Fibroblast of mammary gland (primary cell): Measurements from ENCODE around the gene TAAR6.
"Not testable (repeated sequence)": the region's sequence is repeated elsewhere in the genome, so short reads cannot be mapped to it uniquely, and the experiment has no call there.

ENCODE experiments used
- DNase-seq: peaks from one replicate; pipeline ENCODE4 v3.0.0-alpha.2; 2010; ENCODE audit warnings: low read depth
- H3K4me3 ChIP-seq: 2 replicates; pipeline ENCODE4 v1.5.1; 2011; ENCODE audit warnings: low read depth, mild to moderate bottlenecking, low read length, moderate library complexity; ENCODE audit not compliant: control insufficient read depth
- TF ChIP-seq, protein P1 (sequence below): conservative IDR thresholded peaks from 2 replicates; pipeline ENCODE4 v1.5.1; 2011; ENCODE audit warnings: low read depth, low read length, inconsistent platforms; ENCODE audit not compliant: control insufficient read depth, insufficient read depth

The TAAR6 gene

DNA sequence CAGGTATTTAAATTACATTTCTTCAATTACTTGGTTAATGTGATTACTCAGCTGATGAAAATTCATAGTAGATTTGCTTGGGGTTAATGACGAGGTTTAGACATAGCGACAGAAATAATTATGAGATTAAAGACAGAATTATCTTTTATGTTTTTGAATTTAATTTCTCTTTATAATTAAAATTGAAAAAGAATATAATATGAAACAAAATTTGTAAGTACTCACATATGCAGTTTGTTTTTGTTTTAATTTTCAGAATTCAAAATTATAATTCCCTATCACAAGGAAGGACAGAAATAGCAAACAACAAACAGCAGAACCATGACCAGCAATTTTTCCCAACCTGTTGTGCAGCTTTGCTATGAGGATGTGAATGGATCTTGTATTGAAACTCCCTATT is 17.8 kb upstream of the TAAR6 start, which contains the start of gene TAAR8:
TAAR8 (plus strand) TSS at position 301 of the 400 bp plus-strand sequence; CDS start at position 322, 21 bp downstream.
- no peak for DNase-seq
- H3K4me3 ChIP-seq = no peak within 1 kb of the TSS
- TF ChIP-seq, protein P1, sequence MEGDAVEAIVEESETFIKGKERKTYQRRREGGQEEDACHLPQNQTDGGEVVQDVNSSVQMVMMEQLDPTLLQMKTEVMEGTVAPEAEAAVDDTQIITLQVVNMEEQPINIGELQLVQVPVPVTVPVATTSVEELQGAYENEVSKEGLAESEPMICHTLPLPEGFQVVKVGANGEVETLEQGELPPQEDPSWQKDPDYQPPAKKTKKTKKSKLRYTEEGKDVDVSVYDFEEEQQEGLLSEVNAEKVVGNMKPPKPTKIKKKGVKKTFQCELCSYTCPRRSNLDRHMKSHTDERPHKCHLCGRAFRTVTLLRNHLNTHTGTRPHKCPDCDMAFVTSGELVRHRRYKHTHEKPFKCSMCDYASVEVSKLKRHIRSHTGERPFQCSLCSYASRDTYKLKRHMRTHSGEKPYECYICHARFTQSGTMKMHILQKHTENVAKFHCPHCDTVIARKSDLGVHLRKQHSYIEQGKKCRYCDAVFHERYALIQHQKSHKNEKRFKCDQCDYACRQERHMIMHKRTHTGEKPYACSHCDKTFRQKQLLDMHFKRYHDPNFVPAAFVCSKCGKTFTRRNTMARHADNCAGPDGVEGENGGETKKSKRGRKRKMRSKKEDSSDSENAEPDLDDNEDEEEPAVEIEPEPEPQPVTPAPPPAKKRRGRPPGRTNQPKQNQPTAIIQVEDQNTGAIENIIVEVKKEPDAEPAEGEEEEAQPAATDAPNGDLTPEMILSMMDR = no peak

DNA sequence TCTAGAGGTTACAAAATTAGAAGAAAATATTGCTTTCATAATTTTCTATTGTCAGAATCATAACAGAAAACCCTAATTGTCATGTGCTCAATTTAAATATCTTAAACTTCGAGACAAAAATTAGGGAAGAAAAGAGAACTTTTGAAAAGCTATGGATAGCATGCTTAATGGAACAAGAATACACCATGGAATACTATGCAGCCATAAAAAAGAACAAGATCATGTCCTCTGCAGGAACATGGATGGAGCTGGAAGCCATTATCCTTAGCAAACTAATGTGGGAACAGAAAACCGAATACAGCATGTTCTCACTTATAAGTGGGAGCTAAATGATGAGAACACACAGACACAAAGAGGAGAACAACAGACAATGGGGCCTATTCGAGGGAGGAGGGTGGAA is 10.0 kb upstream of the TAAR6 start:
- DNase-seq, H3K4me3 ChIP-seq: not testable (repeated sequence)

DNA sequence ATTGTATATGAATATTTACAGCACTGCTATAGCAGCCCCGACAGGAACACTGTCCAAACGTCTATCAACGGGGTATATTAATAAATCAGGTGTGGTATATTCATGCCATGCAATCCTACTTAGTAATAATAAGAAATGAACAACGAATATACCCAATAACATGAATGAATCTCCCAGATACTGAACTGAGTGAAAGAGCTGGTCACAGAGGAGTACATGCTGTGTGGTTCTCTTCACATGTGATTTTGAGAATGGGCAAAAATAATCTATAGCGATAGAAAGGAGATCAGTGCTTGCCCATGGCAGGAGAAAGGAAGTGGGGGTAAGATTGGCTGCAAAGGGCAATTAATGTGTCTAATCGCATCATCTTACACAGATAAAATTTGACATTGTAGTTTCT is 3.7 kb upstream of the TAAR6 start:
- DNase-seq = no peak
- TF ChIP-seq, protein P1 = no peak
- H3K4me3 ChIP-seq = no peak overlapping the region

DNA sequence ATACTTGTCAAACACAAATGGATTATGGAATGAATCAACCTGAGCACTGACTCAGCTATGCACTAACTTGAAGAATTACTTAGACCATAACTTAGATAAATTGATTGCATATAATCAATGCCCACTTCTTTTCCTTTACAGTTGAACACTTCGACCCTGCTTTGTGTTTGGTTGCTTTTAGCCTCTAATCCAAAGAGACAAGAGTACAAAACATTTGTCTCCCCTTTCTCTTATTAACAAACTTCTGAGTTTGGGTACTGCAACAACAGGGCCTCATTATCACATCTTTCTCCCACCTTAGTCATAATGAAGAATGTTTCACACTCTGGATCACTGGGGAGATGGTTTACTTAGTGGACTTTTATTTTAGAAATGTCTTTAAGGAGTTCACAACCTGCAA is 2.6 kb upstream of the TAAR6 start:
- TF ChIP-seq, protein P1 = no peak
- H3K4me3 ChIP-seq = no peak overlapping the region
- no peak for DNase-seq

DNA sequence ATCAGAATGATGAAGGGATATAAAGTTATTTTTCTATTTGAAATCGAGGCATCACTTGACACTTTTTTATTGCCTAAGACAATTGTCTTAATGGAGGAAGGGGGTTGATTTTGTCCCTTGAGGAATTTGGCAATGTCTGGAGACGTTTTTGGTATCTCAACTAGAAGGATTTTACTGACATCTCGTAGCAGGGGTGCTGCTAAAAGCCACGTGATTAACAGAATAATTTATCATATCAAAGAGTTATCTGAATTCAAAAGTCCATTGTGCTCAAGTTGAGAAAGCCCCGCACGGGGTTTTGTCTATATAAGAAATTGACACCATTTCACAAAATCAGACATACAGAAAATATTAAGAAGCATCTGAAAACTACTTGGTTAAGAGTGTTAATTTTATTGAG is 1.5 kb upstream of the TAAR6 start:
- TF ChIP-seq, protein P1 = no peak
- H3K4me3 ChIP-seq = no peak overlapping the region
- no peak for DNase-seq

DNA sequence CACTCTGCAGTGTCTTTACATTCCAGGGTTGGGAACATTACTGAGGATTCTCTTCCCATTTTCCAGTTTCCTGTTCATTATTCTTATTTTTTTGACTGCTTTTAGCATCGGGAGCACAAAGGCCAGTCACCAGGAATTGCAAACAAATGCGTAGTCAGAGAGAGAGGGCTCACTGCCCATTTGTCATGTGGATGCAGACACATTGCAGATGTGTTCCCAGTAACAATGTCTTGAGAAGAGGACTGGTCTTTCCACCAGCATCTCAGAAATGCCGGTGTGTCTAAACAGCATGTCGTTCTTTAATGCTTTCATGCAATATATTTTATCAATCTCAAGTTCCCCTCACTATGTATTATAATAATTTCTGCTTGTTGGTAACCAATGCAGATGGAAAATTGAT is 952 bp upstream of the TAAR6 start:
- H3K4me3 ChIP-seq = no peak overlapping the region
- TF ChIP-seq, protein P1 = no peak
- no peak for DNase-seq

DNA sequence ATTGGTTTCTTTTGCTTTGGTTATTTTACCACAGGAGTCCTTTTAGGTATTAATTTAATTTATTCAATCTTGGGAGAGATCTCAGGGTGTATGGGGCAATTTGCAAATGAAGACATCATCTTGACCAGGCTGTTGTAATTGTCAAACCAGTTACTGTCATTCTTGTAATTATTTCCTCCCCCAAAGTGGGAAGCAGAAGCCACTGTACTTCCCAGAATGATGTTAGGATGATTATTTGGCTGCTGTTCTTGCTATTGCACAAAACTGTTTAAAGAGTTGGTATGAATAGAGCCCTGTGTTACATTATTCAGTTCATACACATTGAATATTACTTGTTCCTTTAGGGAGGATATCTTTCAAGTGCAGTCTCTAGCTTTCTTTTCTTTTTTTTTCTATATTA is 1.7 kb downstream of the TAAR6 start:
- TF ChIP-seq, protein P1 = no peak
- no peak for DNase-seq
- H3K4me3 ChIP-seq = no peak overlapping the region
